ENCODE measurements around the gene UGP2.
"Not testable (repeated sequence)": the region's sequence is repeated elsewhere in the genome, so short reads cannot be mapped to it uniquely, and the experiment has no call there.

UGP2 gene

GRCh38 chr2:63899639-63900038 is 57.9 kb downstream of the UGP2 start:
- DNase-seq, result no peak

- DNase-seq, result no peak
Observed at GRCh38 chr2:63902149-63902548, 60.5 kb downstream of the UGP2 start.

GRCh38 chr2:63903003-63903402 is 61.3 kb downstream of the UGP2 start:
- no peak for DNase-seq

GRCh38 chr2:63914311-63914710 is 72.6 kb downstream of the UGP2 start:
- DNase-seq, result no peak

GRCh38 chr2:63926815-63927214 is 85.1 kb downstream of the UGP2 start:
- peak; percentile 93 for DNase-seq

- DNase-seq, result not testable (repeated sequence)
Observed at GRCh38 chr2:63932104-63932503, 90.4 kb downstream of the UGP2 start.

All from NCI-H187 treated with DMSO at 0.1 percent for 48 hours (cell line).